Activated naive CD8-positive, alpha-beta T cell (primary cell): ENCODE measurements around the gene TMEM139.
"Not testable (repeated sequence)": the region's sequence is repeated elsewhere in the genome, so short reads cannot be mapped to it uniquely, and the experiment has no call there.

Experiments
- H3K27ac Mint-ChIP-seq: one replicate; pipeline ENCODE4 v1.8.0; 2021; ENCODE audit warnings: mixed read lengths
- H3K27me3 Mint-ChIP-seq: one replicate; pipeline ENCODE4 v1.8.0; 2021; ENCODE audit warnings: mixed read lengths
- H3K36me3 Mint-ChIP-seq: one replicate; pipeline ENCODE4 v1.8.0; 2021; ENCODE audit warnings: mixed read lengths
- H3K4me1 Mint-ChIP-seq: one replicate; pipeline ENCODE4 v1.8.0; 2021; ENCODE audit warnings: low read depth, mixed read lengths
- H3K4me3 Mint-ChIP-seq: one replicate; pipeline ENCODE4 v1.8.0; 2021; ENCODE audit warnings: mild to moderate bottlenecking, mixed read lengths
- H3K9me3 Mint-ChIP-seq: one replicate; pipeline ENCODE4 v1.8.0; 2021; ENCODE audit warnings: low read depth, mixed read lengths

Gene TMEM139

GRCh38 chr7:143289888-143290287 is 5.1 kb downstream of the TMEM139 start:
- H3K27me3 Mint-ChIP-seq, H3K36me3 Mint-ChIP-seq, H3K9me3 Mint-ChIP-seq: not testable (repeated sequence)
- Mint-ChIP-seq H3K4me1 (peaks cover 56% of the 10 kb centered on the region), H3K4me3 (peak overlapping the region; percentile 98), H3K27ac (peak overlapping the region; percentile 96)

- H3K27ac Mint-ChIP-seq, result peak overlapping the region; percentile 46
- no peaks in the 10 kb centered on the region for H3K27me3 Mint-ChIP-seq
- H3K36me3 Mint-ChIP-seq, result peaks cover 9% of the 10 kb centered on the region
- no peaks in the 10 kb centered on the region for H3K9me3 Mint-ChIP-seq
- peak overlapping the region; percentile 98 for H3K4me3 Mint-ChIP-seq
- peaks cover 59% of the 10 kb centered on the region for H3K4me1 Mint-ChIP-seq
These were observed 5.5 kb downstream of the TMEM139 start for GRCh38 chr7:143290293-143290692.

- Mint-ChIP-seq H3K9me3 (no peaks in the 10 kb centered on the region), H3K4me1 (peaks cover 66% of the 10 kb centered on the region), H3K4me3 (no peak overlapping the region), H3K36me3 (peaks cover 12% of the 10 kb centered on the region), H3K27ac (no peak overlapping the region), H3K27me3 (no peaks in the 10 kb centered on the region)
These were observed 8.1 kb downstream of the TMEM139 start for GRCh38 chr7:143292876-143293275.

- peaks cover 16% of the 10 kb centered on the region for H3K36me3 Mint-ChIP-seq
- H3K4me3 Mint-ChIP-seq, result peak overlapping the region; percentile 4
- H3K4me1 Mint-ChIP-seq, result peaks cover 52% of the 10 kb centered on the region
- H3K9me3 Mint-ChIP-seq, result no peaks in the 10 kb centered on the region
- H3K27ac Mint-ChIP-seq, result peak overlapping the region; percentile 58
- H3K27me3 Mint-ChIP-seq, result no peaks in the 10 kb centered on the region
These were observed 11.1 kb downstream of the TMEM139 start for GRCh38 chr7:143295870-143296269.

- no peak overlapping the region for H3K27ac Mint-ChIP-seq
- H3K27me3 Mint-ChIP-seq, result no peaks in the 10 kb centered on the region
- H3K36me3 Mint-ChIP-seq, result peaks cover 17% of the 10 kb centered on the region
- H3K4me3 Mint-ChIP-seq, result no peak overlapping the region
- H3K4me1 Mint-ChIP-seq, result peaks cover 45% of the 10 kb centered on the region
- no peaks in the 10 kb centered on the region for H3K9me3 Mint-ChIP-seq
These were observed 11.9 kb downstream of the TMEM139 start for GRCh38 chr7:143296686-143297085.

GRCh38 chr7:143299346-143299745 is 14.6 kb downstream of the TMEM139 start:
- no peaks in the 10 kb centered on the region for H3K9me3 Mint-ChIP-seq
- H3K4me3 Mint-ChIP-seq, result no peak overlapping the region
- H3K27me3 Mint-ChIP-seq, result no peaks in the 10 kb centered on the region
- H3K4me1 Mint-ChIP-seq, result peaks cover 32% of the 10 kb centered on the region
- peaks cover 21% of the 10 kb centered on the region for H3K36me3 Mint-ChIP-seq
- H3K27ac Mint-ChIP-seq, result no peak overlapping the region

- peaks cover 28% of the 10 kb centered on the region for H3K4me1 Mint-ChIP-seq
- H3K27ac Mint-ChIP-seq, result peak overlapping the region; percentile 19
These were observed 15.1 kb downstream of the TMEM139 start for GRCh38 chr7:143299840-143300239.

GRCh38 chr7:143300959-143301935 is 16.5 kb downstream of the TMEM139 start:
- H3K36me3 Mint-ChIP-seq, result peaks cover 27% of the 10 kb centered on the region
- no peaks in the 10 kb centered on the region for H3K9me3 Mint-ChIP-seq
- H3K27ac Mint-ChIP-seq, result no peak overlapping the region
- peaks cover 26% of the 10 kb centered on the region for H3K4me1 Mint-ChIP-seq
- H3K27me3 Mint-ChIP-seq, result no peaks in the 10 kb centered on the region
- H3K4me3 Mint-ChIP-seq, result no peak overlapping the region

More at GRCh38 chr7:143299840-143300239, 15.1 kb downstream of the TMEM139 start:
- Mint-ChIP-seq H3K27me3 (no peaks in the 10 kb centered on the region), H3K36me3 (peaks cover 21% of the 10 kb centered on the region), H3K9me3 (no peaks in the 10 kb centered on the region), H3K4me3 (no peak overlapping the region)

GRCh38 chr7:143303733-143304132 is 19.0 kb downstream of the TMEM139 start:
- H3K36me3 Mint-ChIP-seq, result peaks cover 41% of the 10 kb centered on the region
- H3K27me3 Mint-ChIP-seq, result no peaks in the 10 kb centered on the region
- no peak overlapping the region for H3K27ac Mint-ChIP-seq
- H3K9me3 Mint-ChIP-seq, result no peaks in the 10 kb centered on the region
- H3K4me3 Mint-ChIP-seq, result no peak overlapping the region
- peaks cover 28% of the 10 kb centered on the region for H3K4me1 Mint-ChIP-seq

- Mint-ChIP-seq H3K9me3 (no peaks in the 10 kb centered on the region), H3K4me1 (peaks cover 25% of the 10 kb centered on the region), H3K36me3 (peaks cover 43% of the 10 kb centered on the region), H3K27me3 (no peaks in the 10 kb centered on the region), H3K27ac (no peak overlapping the region), H3K4me3 (no peak overlapping the region)
These were observed 20.2 kb downstream of the TMEM139 start for GRCh38 chr7:143304938-143305337.

- H3K9me3 Mint-ChIP-seq, result no peaks in the 10 kb centered on the region
- peak overlapping the region; percentile 70 for H3K27ac Mint-ChIP-seq
- no peaks in the 10 kb centered on the region for H3K27me3 Mint-ChIP-seq
- H3K4me1 Mint-ChIP-seq, result peaks cover 31% of the 10 kb centered on the region
- H3K4me3 Mint-ChIP-seq, result no peak overlapping the region
- H3K36me3 Mint-ChIP-seq, result peaks cover 42% of the 10 kb centered on the region
These were observed 20.8 kb downstream of the TMEM139 start for GRCh38 chr7:143305423-143306070.

- Mint-ChIP-seq H3K4me3 (no peak overlapping the region), H3K27me3 (no peaks in the 10 kb centered on the region), H3K4me1 (peaks cover 41% of the 10 kb centered on the region), H3K9me3 (no peaks in the 10 kb centered on the region), H3K36me3 (peaks cover 27% of the 10 kb centered on the region), H3K27ac (peak overlapping the region; percentile 43)
These were observed 23.9 kb downstream of the TMEM139 start for GRCh38 chr7:143308632-143309031.

GRCh38 chr7:143314127-143314526 is 29.4 kb downstream of the TMEM139 start:
- H3K4me3 Mint-ChIP-seq, result no peak overlapping the region
- no peaks in the 10 kb centered on the region for H3K27me3 Mint-ChIP-seq
- H3K27ac Mint-ChIP-seq, result no peak overlapping the region
- H3K4me1 Mint-ChIP-seq, result peaks cover 20% of the 10 kb centered on the region
- H3K36me3 Mint-ChIP-seq, result peaks cover 5% of the 10 kb centered on the region
- H3K9me3 Mint-ChIP-seq, result no peaks in the 10 kb centered on the region

GRCh38 chr7:143315776-143316175 is 31.0 kb downstream of the TMEM139 start, which contains the start of gene CLCN1:
Gene CLCN1, plus strand, starts transcription at chr7:143316111. Its CDS starts 102 bp downstream, at chr7:143316213.
- H3K4me3 Mint-ChIP-seq, result no peak within 1 kb of the TSS
- peaks cover 7% of the 10 kb centered on the region for H3K4me1 Mint-ChIP-seq
- peaks cover 3% of the 10 kb centered on the region for H3K36me3 Mint-ChIP-seq
- no peaks in the 10 kb centered on the region for H3K9me3 Mint-ChIP-seq
- H3K27ac Mint-ChIP-seq, result no peak within 1 kb of the TSS
- H3K27me3 Mint-ChIP-seq, result no peaks in the 10 kb centered on the region

GRCh38 chr7:143316492-143316891 is 31.7 kb downstream of the TMEM139 start:
- H3K27ac Mint-ChIP-seq, result no peak overlapping the region
- H3K4me3 Mint-ChIP-seq, result no peak overlapping the region
- H3K4me1 Mint-ChIP-seq, result peaks cover 1% of the 10 kb centered on the region
- no peaks in the 10 kb centered on the region for H3K9me3 Mint-ChIP-seq
- peaks cover 3% of the 10 kb centered on the region for H3K36me3 Mint-ChIP-seq
- no peaks in the 10 kb centered on the region for H3K27me3 Mint-ChIP-seq
